H9 (cell line): ENCODE measurements around the gene LAMA5. TPM values are rescaled to one million over a fixed set of nuclear protein-coding genes. Genes with fewer than 3 reads are reported as not detected.

ENCODE experiments used
- DNase-seq: peaks from one replicate; pipeline ENCODE4 v3.0.0-alpha.2; 2017
- H2AFZ ChIP-seq: one replicate; pipeline ENCODE4 v1.6.1; 2013; ENCODE audit warnings: mild to moderate bottlenecking, low read length, control low read depth, moderate library complexity
- H2AK5ac ChIP-seq: 2 replicates; pipeline ENCODE4 v1.6.1; 2013; ENCODE audit warnings: low read length, control low read depth, mixed read lengths; ENCODE audit not compliant: insufficient read length
- H2BK120ac ChIP-seq: one replicate; pipeline ENCODE4 v1.6.1; 2013; ENCODE audit warnings: low read depth, mild to moderate bottlenecking, low read length, control low read depth, inconsistent platforms; ENCODE audit not compliant: poor library complexity, severe bottlenecking
- H2BK12ac ChIP-seq: 2 replicates; pipeline ENCODE4 v1.6.1; 2013; ENCODE audit warnings: low read length, control low read depth, mixed read lengths, low read depth; ENCODE audit not compliant: insufficient read length
- H2BK15ac ChIP-seq: 2 replicates; pipeline ENCODE4 v1.6.1; 2013; ENCODE audit warnings: low read depth, low read length, control low read depth
- H2BK20ac ChIP-seq: one replicate; pipeline ENCODE4 v1.6.1; 2013; ENCODE audit warnings: low read depth, mild to moderate bottlenecking, low read length, control low read depth, inconsistent platforms; ENCODE audit not compliant: poor library complexity, severe bottlenecking
- H2BK5ac ChIP-seq: 2 replicates; pipeline ENCODE4 v1.6.1; 2013; ENCODE audit warnings: low read length, control low read depth, mixed read lengths; ENCODE audit not compliant: insufficient read length
- H3K14ac ChIP-seq: 2 replicates; pipeline ENCODE4 v1.6.1; 2013; ENCODE audit warnings: low read length, control low read depth; ENCODE audit not compliant: insufficient read depth
- H3K18ac ChIP-seq: 2 replicates; pipeline ENCODE4 v1.6.1; 2013; ENCODE audit warnings: low read depth, mild to moderate bottlenecking, mixed read lengths, low read length, control low read depth; ENCODE audit not compliant: insufficient read length
- H3K23ac ChIP-seq: 2 replicates; pipeline ENCODE4 v1.6.1; 2013; ENCODE audit warnings: low read length, control low read depth, mixed read lengths, low read depth; ENCODE audit not compliant: insufficient read length
- H3K23me2 ChIP-seq: 2 replicates; pipeline ENCODE4 v1.6.1; 2013; ENCODE audit warnings: low read depth, mild to moderate bottlenecking, mixed read lengths, low read length, control low read depth; ENCODE audit not compliant: insufficient read length, poor library complexity, severe bottlenecking
- H3K27ac ChIP-seq: 2 replicates; pipeline ENCODE4 v1.5.1; 2013; ENCODE audit warnings: low read length, control low read depth, mixed read lengths, low read depth; ENCODE audit not compliant: insufficient read length
- H3K27me3 ChIP-seq: 2 replicates; pipeline ENCODE4 v1.6.1; 2013; ENCODE audit warnings: low read length, control low read depth, inconsistent platforms; ENCODE audit not compliant: insufficient read depth
- H3K4ac ChIP-seq: 2 replicates; pipeline ENCODE4 v1.6.1; 2013; ENCODE audit warnings: low read depth, mild to moderate bottlenecking, control low read depth, inconsistent platforms, low read length, moderate library complexity
- H3K4me1 ChIP-seq: 2 replicates; pipeline ENCODE4 v1.6.1; 2013; ENCODE audit warnings: low read length, control low read depth, inconsistent platforms; ENCODE audit not compliant: insufficient read depth
- H3K4me2 ChIP-seq: 2 replicates; pipeline ENCODE4 v1.6.1; 2013; ENCODE audit warnings: low read length, control low read depth, mixed read lengths; ENCODE audit not compliant: insufficient read length, insufficient read depth
- H3K56ac ChIP-seq: 2 replicates; pipeline ENCODE4 v1.6.1; 2013; ENCODE audit warnings: low read depth, mild to moderate bottlenecking, mixed read lengths, low read length, control low read depth; ENCODE audit not compliant: insufficient read length
- H3K79me1 ChIP-seq: 2 replicates; pipeline ENCODE4 v1.6.1; 2013; ENCODE audit warnings: low read depth, mild to moderate bottlenecking, moderate library complexity, low read length, control low read depth, inconsistent platforms; ENCODE audit not compliant: insufficient read depth, poor library complexity, severe bottlenecking
- H3K79me2 ChIP-seq: 2 replicates; pipeline ENCODE4 v1.6.1; 2013; ENCODE audit warnings: low read length, control low read depth, inconsistent platforms; ENCODE audit not compliant: insufficient read depth
- H3K9ac ChIP-seq: 2 replicates; pipeline ENCODE4 v1.6.1; 2013; ENCODE audit warnings: low read length, control low read depth, mixed read lengths; ENCODE audit not compliant: insufficient read length; ENCODE audit errors: extremely low read depth
- H3K9me3 ChIP-seq: one replicate; pipeline ENCODE4 v1.6.1; 2013; ENCODE audit warnings: low read depth, low read length, inconsistent platforms; ENCODE audit not compliant: control insufficient read depth
- H3T11ph ChIP-seq: one replicate; pipeline ENCODE4 v1.6.1; 2013; ENCODE audit warnings: mild to moderate bottlenecking, low read length, control low read depth, inconsistent platforms
- H4K20me1 ChIP-seq: one replicate; pipeline ENCODE4 v1.6.1; 2013; ENCODE audit not compliant: control insufficient read depth, insufficient read length, insufficient read depth
- H4K5ac ChIP-seq: 2 replicates; pipeline ENCODE4 v1.6.1; 2013; ENCODE audit warnings: low read depth, mild to moderate bottlenecking, mixed read lengths, low read length, control low read depth; ENCODE audit not compliant: insufficient read length
- H4K8ac ChIP-seq: replicated peaks from 2 replicates; pipeline ENCODE4 v1.6.1; 2013; ENCODE audit warnings: low read length, control low read depth, mixed read lengths, low read depth; ENCODE audit not compliant: insufficient read length
- H4K91ac ChIP-seq: 2 replicates; pipeline ENCODE4 v1.6.1; 2013; ENCODE audit warnings: low read depth, mild to moderate bottlenecking, moderate library complexity, mixed read lengths, low read length, control low read depth; ENCODE audit not compliant: insufficient read length
- H3K27ac Mint-ChIP-seq, 3 experiments: 2 replicates in 2 of 3; 3 replicates in 1 of 3; pipeline ENCODE4 v1.8.0; 2020 to 2021; ENCODE audit warnings: mixed read lengths in 3 of 3, mild to moderate bottlenecking in 1 of 3, moderate library complexity in 1 of 3
- H3K27me3 Mint-ChIP-seq: 2 replicates; pipeline ENCODE4 v1.8.0; 2021; ENCODE audit warnings: low read depth, mild to moderate bottlenecking, moderate library complexity, mixed read lengths
- H3K36me3 Mint-ChIP-seq, 3 experiments: 2 replicates in 2 of 3; 3 replicates in 1 of 3; pipeline ENCODE4 v1.8.0; 2020 to 2021; ENCODE audit warnings: low read depth in 3 of 3, mixed read lengths in 3 of 3; ENCODE audit not compliant: insufficient read depth in 1 of 3
- H3K4me1 Mint-ChIP-seq, 2 experiments: 2 replicates each; pipeline ENCODE4 v1.8.0; 2020; ENCODE audit warnings: mixed read lengths in 2 of 2
- H3K4me3 Mint-ChIP-seq, 2 experiments: 2 replicates in 1 of 2; 3 replicates in 1 of 2; pipeline ENCODE4 v1.8.0; 2020 to 2021; ENCODE audit warnings: mild to moderate bottlenecking in 2 of 2, mixed read lengths in 2 of 2, moderate library complexity in 1 of 2
- H3K9me3 Mint-ChIP-seq, 2 experiments: 2 replicates in 1 of 2; 3 replicates in 1 of 2; pipeline ENCODE4 v1.8.0; 2020; ENCODE audit warnings: mild to moderate bottlenecking in 2 of 2, mixed read lengths in 2 of 2, moderate library complexity in 1 of 2
- CTCF ChIP-seq: fragments of 200-600 bp; sonication (generic); conservative IDR thresholded peaks from 3 replicates; pipeline ENCODE4 v1.8.0; 2021; ENCODE audit warnings: antibody characterized with exemption, mild to moderate bottlenecking
- WGBS: extraction: QIAGEN DNeasy Blood & Tissue Kit; methylation state at CpG from one replicate; pipeline ENCODE4 v1.1.7; 2013; ENCODE audit warnings: missing lambda C conversion rate, low lambda C conversion rate, mixed read lengths; ENCODE audit not compliant: insufficient read length; ENCODE audit errors: extremely low coverage; 5-methylcytosine and 5-hydroxymethylcytosine counted together
- total RNA-seq: library from RNA; stranded (reverse); gene quantifications from 2 replicates; pipeline ENCODE4 v1.2.1, GENCODE V29; 2021

LAMA5 gene
- total RNA-seq, 1 experiment from 2014 or later, result 200 TPM

GRCh38 chr20:62396367-62397239 is 29.5 kb upstream of the LAMA5 start:
- no peaks in the 10 kb centered on the region for H3K27me3 ChIP-seq
- H2BK5ac ChIP-seq, result no peak overlapping the region
- H2BK120ac ChIP-seq, result no peak overlapping the region
- no peak overlapping the region for H2BK15ac ChIP-seq
- peak overlapping the region in 1 of 3 experiments; percentile 27; a peak in 1 of 7 replicates for H3K27ac Mint-ChIP-seq
- H2AFZ ChIP-seq, result no peak overlapping the region
- H3K14ac ChIP-seq, result no peak overlapping the region; the same call in 1 of the 2 replicates
- no peaks in the 10 kb centered on the region for H3K4me1 ChIP-seq
- H3K56ac ChIP-seq, result no peak overlapping the region
- H3T11ph ChIP-seq, result no peak overlapping the region
- H3K9ac ChIP-seq, result no peak overlapping the region
- H3K23ac ChIP-seq, result no peak overlapping the region
- H4K8ac ChIP-seq, result no peak overlapping the region
- H3K9me3 Mint-ChIP-seq, result peaks cover 3 to 6% of the 10 kb centered on the region in 2 experiments; a peak in 3 of 5 replicates
- H2AK5ac ChIP-seq, result no peak overlapping the region
- no peak overlapping the region for H3K27ac ChIP-seq
- no peaks in the 10 kb centered on the region for H3K27me3 Mint-ChIP-seq
- peaks cover 0 to 8% of the 10 kb centered on the region in 2 experiments; a peak in 2 of 4 replicates for H3K4me1 Mint-ChIP-seq
- no peaks in the 10 kb centered on the region for H3K79me1 ChIP-seq
- WGBS, result no CpG with 5 or more reads among the region's 35 CpGs
- H3K9me3 ChIP-seq, result no peaks in the 10 kb centered on the region
- H3K36me3 Mint-ChIP-seq, result peaks cover 0 to 17% (median 8%) of the 10 kb centered on the region in 3 experiments; a peak in 5 of 7 replicates
- H2BK20ac ChIP-seq, result no peak overlapping the region
- no peak overlapping the region for H2BK12ac ChIP-seq
- DNase-seq, result no peak
- H3K18ac ChIP-seq, result no peak overlapping the region
- no peak overlapping the region for H3K4ac ChIP-seq
- peaks cover 8% of the 10 kb centered on the region for H4K20me1 ChIP-seq
- no peak for TF ChIP-seq CTCF
- no peak overlapping the region for H3K4me2 ChIP-seq
- no peak overlapping the region for H4K91ac ChIP-seq
- H3K79me2 ChIP-seq, result no peaks in the 10 kb centered on the region
- no peak overlapping the region for H3K4me3 Mint-ChIP-seq
- H3K23me2 ChIP-seq, result peaks cover 2% of the 10 kb centered on the region
- no peak overlapping the region for H4K5ac ChIP-seq
